ENCODE data around the gene DPP6.

The DPP6 gene

DNA sequence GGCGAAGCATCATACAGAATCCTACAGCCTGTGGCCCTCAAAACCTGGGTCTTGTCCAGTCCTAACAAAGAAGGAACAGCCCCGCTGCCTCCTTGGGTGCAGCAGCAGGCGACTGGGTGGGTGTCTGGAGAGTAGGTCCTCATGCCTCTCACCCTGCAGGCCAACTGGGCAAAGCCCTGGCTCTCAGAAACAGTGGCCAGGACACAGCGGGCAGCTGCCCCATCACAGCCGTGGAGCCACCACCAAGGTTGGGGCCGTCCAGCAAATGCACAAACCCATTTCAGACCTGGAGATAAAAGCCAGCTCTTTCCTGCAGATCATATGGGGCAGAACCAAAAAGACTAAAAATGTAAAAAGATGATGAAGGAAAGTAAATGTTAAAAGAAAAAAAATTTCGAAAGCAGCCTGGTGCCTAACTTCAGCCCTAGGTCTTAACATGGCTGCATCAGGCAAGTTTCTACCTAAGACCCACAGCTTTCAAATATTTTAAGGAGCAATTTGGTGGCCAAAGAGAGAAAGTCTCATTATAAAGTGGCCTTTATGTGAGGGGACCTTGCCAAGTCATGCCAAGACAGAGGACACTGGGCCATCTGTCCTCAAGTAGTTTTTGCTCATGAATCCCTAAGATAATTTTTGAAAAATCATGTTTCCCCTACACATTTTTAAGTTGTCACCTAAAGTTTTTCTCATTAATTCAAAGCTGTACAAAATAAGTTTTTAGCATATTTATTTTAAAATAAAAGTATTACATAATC is 808.6 kb downstream of the DPP6 start:
- DNase-seq (ENCODE audit: low read depth) = no peak

DNA sequence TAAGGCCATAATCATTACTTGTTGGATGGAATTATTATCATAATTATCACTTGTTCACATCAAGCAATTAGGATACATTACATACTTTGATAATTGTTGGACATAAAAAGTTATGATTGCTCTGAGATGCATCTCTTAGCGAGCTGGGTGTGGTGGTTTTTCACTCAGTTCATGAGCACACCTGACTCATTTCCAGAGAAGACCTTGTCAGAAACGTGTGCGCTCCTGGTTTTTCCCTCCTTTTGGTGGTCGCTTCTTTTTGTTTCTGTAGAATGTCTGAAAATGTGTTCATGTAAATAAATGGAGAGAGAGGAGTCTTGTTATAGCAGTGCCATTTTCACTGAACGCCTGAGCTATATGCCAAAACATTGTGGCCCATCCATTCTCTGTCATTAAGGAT is 809.4 kb downstream of the DPP6 start:
- DNase-seq (ENCODE audit: low read depth) = no peak

GRCh38 chr7:154862153-154862791 is 810.1 kb downstream of the DPP6 start:
- DNase-seq (ENCODE audit: low read depth) = no peak

GRCh38 chr7:154863766-154864522 is 811.7 kb downstream of the DPP6 start:
- DNase-seq (ENCODE audit: low read depth) = no peak

DNA sequence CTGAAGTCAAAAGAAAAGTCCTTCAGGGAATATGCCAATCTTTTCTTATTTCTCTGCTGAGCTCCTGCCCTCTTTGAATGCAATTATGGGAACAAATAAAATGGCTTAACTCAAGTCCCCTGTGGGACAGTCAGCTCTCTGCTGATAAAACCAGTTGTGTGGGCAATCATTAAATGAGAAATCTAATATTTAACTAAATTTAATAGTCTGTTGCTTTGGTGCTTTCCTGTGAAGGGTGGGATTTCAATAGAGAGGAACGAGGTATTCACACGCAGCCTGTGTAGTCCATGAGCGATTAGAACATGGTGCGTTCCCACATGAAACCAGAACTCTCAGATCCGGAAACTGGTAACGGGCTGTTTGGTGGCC is 812.3 kb downstream of the DPP6 start:
- no peak for DNase-seq (ENCODE audit: low read depth)

DNA sequence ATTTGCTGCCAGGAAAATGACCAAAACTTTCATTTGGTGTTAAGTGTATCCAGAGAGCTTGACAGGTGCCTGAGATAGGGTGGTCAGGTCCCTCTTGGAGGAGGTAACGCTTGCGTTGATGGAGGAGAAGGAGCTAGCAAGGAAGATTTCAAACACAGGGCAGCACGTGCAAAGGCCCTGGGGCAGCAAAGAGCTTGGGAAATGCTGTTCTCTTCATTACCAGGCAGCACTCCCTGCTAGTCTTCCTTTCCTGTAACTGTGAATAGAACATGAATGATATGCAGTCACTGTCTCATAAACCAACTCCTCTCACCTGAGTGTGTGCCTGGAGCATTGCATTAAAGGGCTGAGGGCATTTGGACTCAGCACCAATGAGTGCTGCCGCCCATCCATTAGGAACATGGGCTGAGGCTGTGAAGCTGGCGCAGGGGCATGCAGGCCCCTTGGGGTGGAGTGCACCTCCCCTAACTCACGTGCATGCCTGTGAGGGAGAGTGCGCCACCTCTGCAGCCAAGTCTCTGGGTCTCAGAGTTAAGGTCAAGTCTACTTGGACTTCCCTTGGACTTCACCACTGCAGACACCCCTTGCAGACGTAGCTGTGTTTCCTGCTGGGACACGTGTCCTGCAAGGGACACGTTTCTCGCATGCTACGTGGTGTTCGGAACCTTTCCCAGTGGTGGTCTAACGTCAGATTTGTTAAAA is 813.9 kb downstream of the DPP6 start:
- DNase-seq (ENCODE audit: low read depth) = no peak

DNA sequence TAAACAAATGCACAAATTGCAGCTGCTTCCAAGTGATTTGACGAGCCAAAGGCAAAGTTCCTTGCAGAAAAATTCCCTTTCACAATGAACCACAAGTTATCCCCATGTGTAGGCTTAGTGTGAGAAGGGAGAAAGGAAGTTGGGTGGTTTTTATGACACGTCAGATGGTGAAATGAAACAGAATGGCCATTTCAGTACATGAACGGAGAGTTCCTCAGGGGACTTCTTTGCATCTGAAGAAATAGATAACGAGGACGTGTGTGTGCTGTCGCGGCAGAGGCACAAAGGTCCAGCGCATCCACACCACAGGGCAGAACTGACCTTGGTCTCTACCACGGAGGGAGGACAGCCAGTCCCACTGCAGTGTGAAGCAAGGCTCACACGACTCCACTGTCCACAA is 814.9 kb downstream of the DPP6 start:
- DNase-seq (ENCODE audit: low read depth) = no peak

- no peak for DNase-seq (ENCODE audit: low read depth)
Observed at GRCh38 chr7:154868921-154869320, 816.7 kb downstream of the DPP6 start.

- no peak for DNase-seq (ENCODE audit: low read depth)
Observed at GRCh38 chr7:154869436-154869835, 817.2 kb downstream of the DPP6 start.

DNA sequence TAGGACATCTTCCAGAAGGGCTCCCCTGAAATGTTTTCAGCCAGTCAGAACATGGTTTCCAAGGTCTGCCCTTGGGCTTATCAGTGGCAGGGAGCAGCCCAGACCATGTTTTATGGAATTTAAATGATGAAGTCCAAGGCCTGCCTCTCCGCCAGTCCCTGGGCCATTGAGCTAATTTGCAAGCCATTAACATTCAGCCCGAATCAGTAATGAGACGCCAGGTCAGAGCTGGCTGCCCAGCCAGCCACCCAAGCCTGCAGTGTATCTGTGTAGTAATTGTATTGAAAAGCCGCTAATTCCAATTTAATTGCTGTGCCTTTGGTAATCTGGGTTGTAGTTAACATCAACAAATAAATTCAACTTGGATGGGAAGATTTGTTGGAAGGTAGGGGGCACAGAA is 819.3 kb downstream of the DPP6 start:
- no peak for DNase-seq (ENCODE audit: low read depth)

DNA sequence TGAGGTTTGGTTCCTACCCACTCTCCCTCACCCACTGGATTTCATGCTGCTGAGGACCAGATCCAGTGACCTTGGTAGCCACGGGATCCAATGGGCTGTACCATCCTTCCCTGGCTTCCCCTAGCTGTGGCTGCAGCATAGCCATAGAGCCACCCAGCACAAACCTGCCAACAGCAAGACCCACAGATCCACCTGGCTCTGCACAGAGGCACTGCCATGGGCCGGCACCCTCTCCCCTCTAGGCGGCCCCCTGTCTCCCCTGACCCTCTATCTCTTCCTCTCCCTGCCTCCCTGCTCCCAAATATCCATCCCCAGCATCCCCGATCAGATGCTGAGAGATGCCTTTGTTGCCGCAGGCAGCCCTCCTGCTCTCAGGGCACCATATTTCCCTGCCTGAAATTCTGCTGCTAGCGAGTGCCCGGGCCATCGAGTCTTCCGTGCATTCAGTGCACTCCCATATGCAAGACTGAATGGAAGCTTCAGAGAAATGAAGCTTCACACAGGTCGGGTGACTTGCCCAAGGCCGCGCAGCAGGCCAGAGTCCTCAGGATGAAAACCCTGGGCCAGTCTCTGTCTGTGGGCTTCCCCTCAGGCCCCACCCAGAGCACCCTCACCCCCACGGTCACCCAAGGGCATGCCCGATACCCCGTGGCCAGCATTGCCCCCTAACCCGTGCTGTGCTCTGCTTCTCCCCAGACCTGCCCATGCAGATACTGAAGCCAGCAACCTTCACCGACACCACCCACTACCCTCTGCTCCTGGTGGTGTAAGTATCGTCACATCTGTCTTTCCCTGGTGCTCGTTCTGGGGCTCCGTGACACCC is 819.9 kb downstream of the DPP6 start:
- DNase-seq (ENCODE audit: low read depth) = no peak

DNA sequence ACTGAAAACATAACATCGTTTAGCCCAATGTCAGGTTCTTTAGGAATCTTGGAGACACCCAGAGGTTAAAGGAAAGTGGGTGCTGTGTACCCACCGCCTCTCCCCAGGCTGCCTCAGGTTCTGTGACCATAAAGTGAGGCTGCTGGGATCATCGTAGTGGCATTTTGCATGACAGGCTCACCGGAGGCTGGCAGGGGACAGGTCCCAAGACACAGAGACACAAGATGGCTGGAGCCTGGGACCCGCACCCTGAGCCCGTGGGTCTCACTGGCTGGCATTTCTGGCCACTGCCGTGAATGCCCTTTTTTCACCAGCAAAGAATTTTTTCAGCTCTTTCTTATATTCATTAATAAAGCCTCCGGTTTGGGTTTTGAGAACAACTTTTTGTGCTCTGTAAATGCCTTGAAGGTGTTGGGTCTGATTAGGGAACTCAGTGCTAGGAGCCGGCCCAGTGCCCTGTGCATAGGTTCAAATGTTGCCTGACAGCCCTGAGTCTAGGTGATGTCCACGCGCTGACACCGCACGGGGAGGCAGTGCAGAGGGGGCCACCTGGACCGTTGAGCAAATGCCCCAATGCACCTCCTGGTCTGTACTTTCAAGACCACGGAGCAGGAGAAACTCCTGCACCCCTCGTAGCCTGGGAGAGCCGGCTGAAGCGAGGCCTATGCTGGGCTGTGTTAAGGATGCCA is 820.8 kb downstream of the DPP6 start:
- DNase-seq (ENCODE audit: low read depth) = no peak

- DNase-seq (ENCODE audit: low read depth) = no peak
Observed at GRCh38 chr7:154873500-154874121, 821.4 kb downstream of the DPP6 start.

DNA sequence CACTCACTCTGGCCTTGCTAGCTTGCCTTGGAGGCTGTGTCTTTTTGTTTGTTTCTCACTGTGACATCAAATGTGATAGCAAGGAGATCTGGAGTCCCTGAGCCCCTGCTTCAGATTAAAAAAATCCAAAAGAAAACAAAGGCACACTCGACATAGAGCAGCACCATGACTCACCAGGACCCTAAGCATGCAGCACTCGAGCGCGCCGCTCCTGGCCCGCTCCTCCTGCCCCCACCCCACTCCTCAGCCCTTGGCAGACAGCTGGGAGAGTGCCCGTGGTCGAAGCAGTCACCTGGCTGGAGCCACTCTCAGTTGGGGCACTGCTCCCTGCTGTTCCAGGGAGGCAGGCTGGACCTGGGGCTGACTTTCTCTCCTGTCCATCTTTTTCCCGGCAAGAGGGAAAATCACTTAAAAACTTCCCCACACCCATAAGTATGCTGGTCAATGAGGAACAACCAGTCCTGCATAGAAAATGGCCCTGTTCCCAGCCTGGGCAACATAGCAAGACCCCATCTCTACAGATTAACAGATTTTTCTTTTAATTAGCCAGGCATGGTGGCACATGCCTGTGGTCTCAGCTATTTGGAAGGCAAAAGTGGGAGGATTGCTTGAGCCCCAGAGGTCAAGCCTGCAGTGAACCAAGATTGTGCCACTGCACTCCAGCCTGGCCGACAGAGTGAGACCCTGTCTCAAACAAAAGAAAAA is 822.4 kb downstream of the DPP6 start:
- no peak for DNase-seq (ENCODE audit: low read depth)

DNA sequence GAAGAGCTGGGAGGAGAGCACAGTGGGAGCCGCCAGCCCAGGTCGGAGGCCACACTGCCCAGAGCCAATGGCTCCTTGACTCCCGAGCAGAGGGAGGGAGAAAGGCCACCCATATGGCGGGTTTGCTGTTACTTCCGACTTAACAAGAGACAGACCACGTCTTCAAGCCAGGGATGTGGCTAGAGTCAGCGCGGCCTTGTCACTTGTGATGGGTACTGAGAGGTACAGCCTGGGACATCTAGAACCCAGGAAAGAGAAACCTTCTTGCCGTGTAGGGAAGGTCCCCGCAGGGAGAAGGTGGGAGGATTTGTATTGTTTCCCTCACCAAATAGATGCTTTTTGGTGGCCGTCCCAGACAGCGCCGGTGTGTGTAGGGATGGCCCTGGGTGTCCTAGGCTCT is 823.1 kb downstream of the DPP6 start:
- no peak for DNase-seq (ENCODE audit: low read depth)

DNA sequence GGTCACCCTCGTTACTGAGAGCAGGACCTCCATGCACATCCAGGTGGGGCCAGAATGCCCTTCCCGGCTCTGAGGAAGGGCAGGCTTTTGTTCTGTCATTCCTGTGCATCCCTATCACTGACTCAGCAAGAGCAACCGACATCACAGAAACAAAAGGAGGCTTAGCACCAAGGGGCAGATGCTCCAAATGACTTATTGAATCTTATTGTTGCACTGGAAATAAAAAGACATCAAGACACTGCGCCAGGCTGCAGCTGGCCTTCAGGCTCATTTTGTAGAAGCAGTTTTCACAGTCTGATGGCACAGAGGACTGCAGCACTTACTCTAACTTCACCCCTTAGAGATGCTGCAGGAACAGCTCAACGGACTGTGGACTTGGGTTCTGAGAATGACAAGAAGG is 824.3 kb downstream of the DPP6 start:
- no peak for DNase-seq (ENCODE audit: low read depth)

GRCh38 chr7:154877031-154877430 is 824.8 kb downstream of the DPP6 start:
- no peak for DNase-seq (ENCODE audit: low read depth)

DNA sequence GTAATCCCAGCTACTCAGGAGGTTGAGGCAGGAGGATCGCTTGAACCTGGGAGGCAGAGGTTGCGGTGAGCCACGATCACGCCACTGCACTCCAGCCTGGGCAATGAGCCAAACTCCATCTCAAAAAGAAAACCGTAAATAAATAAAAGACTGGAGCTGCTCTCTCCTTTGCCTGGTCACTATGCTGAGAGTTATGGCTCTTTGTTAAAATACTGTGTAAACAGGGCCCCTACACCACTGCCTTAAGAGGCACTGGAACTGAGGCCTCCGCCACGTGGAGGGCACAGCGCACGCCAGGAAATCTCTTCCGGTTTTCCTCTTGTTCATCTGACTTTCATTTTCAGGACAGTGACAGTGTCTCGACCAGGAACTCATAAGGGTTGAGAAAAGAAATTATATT is 827.4 kb downstream of the DPP6 start:
- no peak for DNase-seq (ENCODE audit: low read depth)

DNA sequence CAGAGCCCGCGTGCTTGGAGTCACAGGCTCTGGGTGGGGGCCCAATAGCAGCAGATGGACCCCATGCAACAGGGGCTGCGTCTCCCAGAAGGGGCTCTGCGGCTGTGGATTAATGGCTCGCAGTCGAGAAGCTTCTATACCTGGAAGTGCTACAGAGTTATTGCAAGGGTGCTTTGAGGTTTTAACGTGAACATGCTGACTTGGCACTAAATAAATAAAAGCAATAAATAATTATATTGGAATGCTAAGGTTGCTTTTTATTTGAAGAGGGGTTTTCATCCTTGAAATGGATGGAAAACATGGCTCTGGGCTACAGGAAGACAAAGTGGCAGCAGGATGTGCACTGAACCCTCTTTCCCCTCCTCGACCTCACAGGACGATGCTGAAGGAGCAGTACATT is 828.3 kb downstream of the DPP6 start:
- no peak for DNase-seq (ENCODE audit: low read depth)

DNA sequence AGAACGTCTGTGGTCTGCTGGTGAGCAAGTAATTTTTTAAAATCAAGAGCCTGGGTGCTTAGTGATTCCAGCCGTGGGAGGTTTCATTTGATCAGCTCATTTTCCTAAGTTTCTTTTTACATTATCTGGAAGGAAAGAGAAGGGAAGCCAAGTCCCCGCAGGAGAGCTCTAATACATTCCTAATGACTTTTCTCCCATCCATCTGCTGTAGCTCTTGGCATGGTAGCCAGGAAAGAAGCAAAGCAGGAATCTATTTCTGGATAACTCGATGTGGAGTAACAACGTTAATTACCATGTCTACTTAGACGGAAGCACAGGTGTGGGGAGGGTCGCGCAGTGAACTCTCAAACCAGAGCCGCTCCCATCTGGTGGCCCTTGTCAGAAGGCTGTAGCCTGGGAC is 828.8 kb downstream of the DPP6 start:
- DNase-seq (ENCODE audit: low read depth) = no peak

Data from stimulated activated CD8-positive, alpha-beta memory T cell treated with anti-CD3 and anti-CD28 coated beads, Interleukin-12 subunit alpha, Interleukin-12 subunit beta, amount 100 ng/mL, for 1 hour (primary cell).